RWPE2 (cell line): Measurements from ENCODE around the gene MARK3.

Experiments used
- ATAC-seq: fragments of 200-7000 bp; cut with Tn5 transposase; 3 replicates; pipeline ENCODE4 v1.9.1; 2021; ENCODE audit warnings: low read depth
- DNase-seq: peaks from one replicate; pipeline ENCODE4 v3.0.0-alpha.2; 2020; ENCODE audit warnings: low spot score
- H3K27ac ChIP-seq: fragments of 450-650 bp; 2 replicates; pipeline ENCODE4 v1.5.1; 2017; ENCODE audit warnings: mild to moderate bottlenecking; ENCODE audit not compliant: poor library complexity, severe bottlenecking
- H3K27me3 ChIP-seq: fragments of 250-450 bp; sonication (Bioruptor Pico); 2 replicates; pipeline ENCODE4 v1.5.1; 2021; ENCODE audit warnings: mild to moderate bottlenecking, moderate library complexity; ENCODE audit not compliant: insufficient read depth, poor library complexity, severe bottlenecking
- H3K36me3 ChIP-seq: fragments of 250-450 bp; sonication (Bioruptor Pico); 2 replicates; pipeline ENCODE4 v1.5.1; 2020; ENCODE audit warnings: low read depth, mild to moderate bottlenecking, moderate library complexity
- H3K4me1 ChIP-seq: fragments of 250-450 bp; sonication (Bioruptor Pico); 2 replicates; pipeline ENCODE4 v1.5.1; 2021; ENCODE audit warnings: mild to moderate bottlenecking, moderate library complexity; ENCODE audit not compliant: insufficient read depth, poor library complexity, severe bottlenecking
- H3K4me3 ChIP-seq: fragments of 250-450 bp; sonication (Bioruptor Pico); 2 replicates; pipeline ENCODE4 v1.5.1; 2021; ENCODE audit warnings: mild to moderate bottlenecking, moderate library complexity; ENCODE audit not compliant: severe bottlenecking
- H3K9me3 ChIP-seq: fragments of 250-450 bp; sonication (Bioruptor Pico); 2 replicates; pipeline ENCODE4 v1.5.1; 2021; ENCODE audit warnings: mild to moderate bottlenecking, moderate library complexity; ENCODE audit not compliant: severe bottlenecking
- TF ChIP-seq, protein P1 (sequence below): fragments of 450-650 bp; IDR thresholded peaks from one replicate; pipeline ENCODE4 v1.5.1; 2017; ENCODE audit warnings: mild to moderate bottlenecking, moderate library complexity; ENCODE audit not compliant: poor library complexity, severe bottlenecking

Gene MARK3

DNA sequence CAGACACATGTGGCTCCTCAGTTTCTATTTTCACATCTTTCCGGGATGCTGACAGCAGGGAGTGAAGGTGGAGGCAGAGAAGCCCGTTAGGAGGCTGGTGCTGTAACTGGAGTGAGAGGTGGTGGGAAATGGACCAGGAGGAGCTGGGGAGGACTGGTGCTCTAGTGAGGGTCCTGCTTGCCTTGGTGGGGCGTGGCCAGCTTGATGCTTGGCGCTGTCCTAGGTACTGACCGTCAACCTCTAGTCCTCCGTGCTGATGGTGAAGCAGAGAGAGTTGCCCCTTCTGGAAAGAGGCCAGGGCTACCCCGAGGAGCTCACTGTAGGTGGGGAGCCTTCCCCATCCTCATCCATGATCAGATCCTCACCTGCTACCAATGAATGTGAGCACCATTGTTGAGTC, 145.2 kb downstream of the MARK3 start:
- Histone ChIP-seq H3K4me3 (no peak overlapping the region), H3K4me1 (peaks cover 6% of the 10 kb centered on the region), H3K9me3 (no peaks in the 10 kb centered on the region), H3K36me3 (peaks cover 12% of the 10 kb centered on the region), H3K27ac (no peak overlapping the region), H3K27me3 (no peaks in the 10 kb centered on the region)
- ATAC-seq (no peak), DNase-seq (no peak)
- TF ChIP-seq, protein P1, sequence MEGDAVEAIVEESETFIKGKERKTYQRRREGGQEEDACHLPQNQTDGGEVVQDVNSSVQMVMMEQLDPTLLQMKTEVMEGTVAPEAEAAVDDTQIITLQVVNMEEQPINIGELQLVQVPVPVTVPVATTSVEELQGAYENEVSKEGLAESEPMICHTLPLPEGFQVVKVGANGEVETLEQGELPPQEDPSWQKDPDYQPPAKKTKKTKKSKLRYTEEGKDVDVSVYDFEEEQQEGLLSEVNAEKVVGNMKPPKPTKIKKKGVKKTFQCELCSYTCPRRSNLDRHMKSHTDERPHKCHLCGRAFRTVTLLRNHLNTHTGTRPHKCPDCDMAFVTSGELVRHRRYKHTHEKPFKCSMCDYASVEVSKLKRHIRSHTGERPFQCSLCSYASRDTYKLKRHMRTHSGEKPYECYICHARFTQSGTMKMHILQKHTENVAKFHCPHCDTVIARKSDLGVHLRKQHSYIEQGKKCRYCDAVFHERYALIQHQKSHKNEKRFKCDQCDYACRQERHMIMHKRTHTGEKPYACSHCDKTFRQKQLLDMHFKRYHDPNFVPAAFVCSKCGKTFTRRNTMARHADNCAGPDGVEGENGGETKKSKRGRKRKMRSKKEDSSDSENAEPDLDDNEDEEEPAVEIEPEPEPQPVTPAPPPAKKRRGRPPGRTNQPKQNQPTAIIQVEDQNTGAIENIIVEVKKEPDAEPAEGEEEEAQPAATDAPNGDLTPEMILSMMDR = no peak

- peaks cover 12% of the 10 kb centered on the region for H3K36me3 ChIP-seq
- no peak for DNase-seq
- H3K4me1 ChIP-seq = peaks cover 6% of the 10 kb centered on the region
- H3K4me3 ChIP-seq = no peak overlapping the region
- H3K9me3 ChIP-seq = no peaks in the 10 kb centered on the region
- no peak for ATAC-seq
- no peak overlapping the region for H3K27ac ChIP-seq
- TF ChIP-seq, protein P1 = no peak
- no peaks in the 10 kb centered on the region for H3K27me3 ChIP-seq
Observed at GRCh38 chr14:103530831-103531230, 145.6 kb downstream of the MARK3 start.

GRCh38 chr14:103531421-103532215, 146.4 kb downstream of the MARK3 start:
- Histone ChIP-seq H3K4me1 (peaks cover 6% of the 10 kb centered on the region), H3K4me3 (no peak overlapping the region), H3K36me3 (peaks cover 12% of the 10 kb centered on the region), H3K27ac (no peak overlapping the region), H3K9me3 (no peaks in the 10 kb centered on the region), H3K27me3 (no peaks in the 10 kb centered on the region)
- ATAC-seq = no peak
- TF ChIP-seq, protein P1 = no peak
- DNase-seq = no peak

DNA sequence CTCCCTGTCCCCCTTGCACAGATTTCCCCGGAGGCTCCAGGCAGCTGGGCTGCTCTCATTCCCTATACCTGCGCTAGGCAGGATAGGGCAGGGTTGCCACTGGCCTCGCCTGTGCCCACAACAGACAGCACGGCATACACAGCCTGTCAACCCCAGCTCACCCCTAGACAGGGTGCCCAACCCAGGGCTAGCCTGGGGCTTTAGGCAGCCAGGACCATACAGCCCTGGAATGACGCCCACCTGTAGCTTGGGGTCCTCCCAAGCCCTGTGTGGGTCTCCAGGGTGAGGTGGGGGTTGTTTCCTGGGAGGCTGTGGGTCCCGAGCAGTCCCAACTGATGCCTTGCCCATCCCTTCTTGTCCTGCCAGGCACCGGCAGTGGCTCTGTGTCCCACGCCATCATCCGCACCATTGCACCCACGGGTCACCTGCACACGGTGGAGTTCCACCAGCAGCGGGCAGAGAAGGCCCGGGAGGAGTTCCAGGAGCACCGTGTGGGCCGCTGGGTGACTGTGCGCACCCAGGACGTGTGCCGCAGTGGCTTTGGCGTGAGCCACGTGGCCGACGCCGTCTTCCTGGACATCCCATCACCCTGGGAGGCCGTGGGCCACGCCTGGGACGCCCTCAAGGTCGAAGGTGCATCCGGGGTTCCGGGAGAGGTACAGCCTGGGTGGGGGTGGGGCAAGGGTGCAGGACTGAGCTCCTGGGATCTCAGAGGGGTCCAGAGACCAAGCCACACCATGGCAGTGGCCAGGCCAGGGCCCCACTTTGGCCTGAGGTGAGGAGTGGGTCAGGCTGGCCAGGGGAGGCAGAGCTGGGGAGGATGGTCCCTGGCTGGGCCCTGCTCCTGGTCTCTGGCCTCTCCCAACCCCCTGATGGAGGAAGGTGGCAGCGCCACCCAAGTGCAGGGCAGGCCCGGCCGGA, 147.3 kb downstream of the MARK3 start:
- no peak overlapping the region for H3K4me3 ChIP-seq
- H3K4me1 ChIP-seq = peaks cover 6% of the 10 kb centered on the region
- no peaks in the 10 kb centered on the region for H3K27me3 ChIP-seq
- H3K27ac ChIP-seq = no peak overlapping the region
- ATAC-seq (no peak), DNase-seq (no peak)
- no peaks in the 10 kb centered on the region for H3K9me3 ChIP-seq
- TF ChIP-seq, protein P1 = no peak
- H3K36me3 ChIP-seq = peaks cover 12% of the 10 kb centered on the region
